Endometrium (tissue), 2 donors: ENCODE results near the gene SLC41A3.

Experiments used
- FAIRE-seq: peaks from 2 replicates; lab custom pipeline; 2012; peaks lifted over from hg19 to GRCh38; lab: Jason Lieb, UNC
- donor health status: control.
- donor health status: control.

Gene SLC41A3

GRCh38 chr3:126119976-126120375 lies 36.1 kb upstream of the SLC41A3 start:
- no peak for FAIRE-seq

GRCh38 chr3:126119008-126119675 lies 35.2 kb upstream of the SLC41A3 start:
- no peak for FAIRE-seq

GRCh38 chr3:126118591-126118990 lies 34.7 kb upstream of the SLC41A3 start:
- FAIRE-seq = no peak

- FAIRE-seq = no peak
These were observed 33.9 kb upstream of the SLC41A3 start for GRCh38 chr3:126117786-126118185.

- FAIRE-seq = no peak
These were observed 33.3 kb upstream of the SLC41A3 start for GRCh38 chr3:126117212-126117611.

GRCh38 chr3:126116526-126116925 lies 32.6 kb upstream of the SLC41A3 start:
- no peak for FAIRE-seq

- no peak for FAIRE-seq
These were observed 30.8 kb upstream of the SLC41A3 start for GRCh38 chr3:126114443-126115386.

- no peak for FAIRE-seq
These were observed 30.0 kb upstream of the SLC41A3 start for GRCh38 chr3:126113733-126114442.

GRCh38 chr3:126113238-126113555 lies 29.3 kb upstream of the SLC41A3 start:
- FAIRE-seq = no peak

GRCh38 chr3:126112531-126113237 lies 28.8 kb upstream of the SLC41A3 start:
- no peak for FAIRE-seq

- no peak for FAIRE-seq
These were observed 27.9 kb upstream of the SLC41A3 start for GRCh38 chr3:126111566-126112475.

GRCh38 chr3:126111126-126111551 lies 27.2 kb upstream of the SLC41A3 start:
- FAIRE-seq = no peak

GRCh38 chr3:126110431-126111125 lies 26.7 kb upstream of the SLC41A3 start:
- no peak for FAIRE-seq

GRCh38 chr3:126109880-126110235 lies 25.9 kb upstream of the SLC41A3 start:
- FAIRE-seq = no peak

GRCh38 chr3:126109146-126109879 lies 25.4 kb upstream of the SLC41A3 start:
- no peak for FAIRE-seq

GRCh38 chr3:126108676-126109050 lies 24.7 kb upstream of the SLC41A3 start:
- no peak for FAIRE-seq

GRCh38 chr3:126107957-126108675 lies 24.2 kb upstream of the SLC41A3 start:
- FAIRE-seq = no peak

- no peak for FAIRE-seq
These were observed 23.4 kb upstream of the SLC41A3 start for GRCh38 chr3:126107203-126107939.
